Colonic mucosa (tissue), 4 donors: ENCODE measurements around the gene TRNT1. TPM values are rescaled to one million over a fixed set of nuclear protein-coding genes. Genes with fewer than 3 reads are reported as not detected.

Experiments used
- DNase-seq: peaks from one replicate; pipeline ENCODE4 v3.0.0-alpha.2; 2020
- H3K27ac ChIP-seq: fragments of 200-600 bp; one replicate; pipeline ENCODE4 v1.8.0; 2021
- H3K27me3 ChIP-seq: fragments of 200-600 bp; one replicate; pipeline ENCODE4 v1.8.0; 2021
- H3K36me3 ChIP-seq: fragments of 200-600 bp; one replicate; pipeline ENCODE4 v1.8.0; 2021
- H3K4me1 ChIP-seq: fragments of 200-600 bp; one replicate; pipeline ENCODE4 v1.8.0; 2021; ENCODE audit warnings: mild to moderate bottlenecking
- H3K4me3 ChIP-seq: fragments of 200-600 bp; one replicate; pipeline ENCODE4 v1.8.0; 2021
- H3K9ac ChIP-seq, 2 donors: one replicate each; pipeline ENCODE4 v1.7.0; 2013; ENCODE audit warnings: control low read depth in 2 of 2, low read depth in 2 of 2, low read length in 2 of 2
- H3K9me3 ChIP-seq: fragments of 200-600 bp; one replicate; pipeline ENCODE4 v1.8.0; 2021
- intact Hi-C: fragments of 100-400 bp; cut with DNase I; formaldehyde crosslinking; loops from one replicate; pipeline ENCODE4 v1.14.1; 2022
- total RNA-seq, 2 donors: library from RNA; stranded (reverse); fragmentation: NEBNext Ultra II Directional in 1 of 2; extraction: Animal tissue kit (Norgen Biotek cat#: 25700) in 1 of 2; gene quantifications; one replicate each; pipeline ENCODE4 v1.2.1, GENCODE V29; 2021
- TF ChIP-seq, protein P1 (sequence below): fragments of 200-600 bp; IDR thresholded peaks from one replicate; pipeline ENCODE4 v1.8.0; 2022; ENCODE audit warnings: antibody characterized with exemption, mild to moderate bottlenecking
- donor health status: healthy.
- donor health status: DM: no; HTN: no; CAD: no.
- donor health status: DM: no; HTN: no; CAD: no.

TRNT1 gene
- total RNA-seq, 2 donors from 2014 or later, result 15.7 to 26.8 TPM

DNA sequence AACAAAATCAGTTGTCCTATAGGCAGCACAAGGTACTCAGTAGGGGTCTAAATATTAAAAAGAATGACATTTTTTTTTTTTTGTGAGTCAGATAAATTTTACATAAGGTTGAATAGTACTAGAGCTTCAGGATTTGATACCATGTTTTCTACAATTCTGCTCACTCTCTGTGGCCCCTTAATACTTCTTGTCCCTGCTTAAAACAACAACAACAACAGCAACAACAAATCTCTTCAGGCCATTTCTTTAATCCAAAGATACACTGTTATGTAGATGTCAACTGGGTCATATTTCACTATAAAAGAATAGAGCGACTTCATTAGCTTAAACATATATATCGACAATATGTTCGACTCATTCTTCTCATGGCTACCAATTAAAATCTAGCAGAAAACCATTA lies 19.6 kb upstream of the TRNT1 start:
- H3K27me3 ChIP-seq, result no peaks in the 10 kb centered on the region
- H3K4me3 ChIP-seq, result no peak overlapping the region
- DNase-seq, result no peak
- H3K9ac ChIP-seq, result no peak overlapping the region
- no peaks in the 10 kb centered on the region for H3K4me1 ChIP-seq
- H3K27ac ChIP-seq, result no peak overlapping the region
- no peaks in the 10 kb centered on the region for H3K9me3 ChIP-seq
- TF ChIP-seq, protein P1, sequence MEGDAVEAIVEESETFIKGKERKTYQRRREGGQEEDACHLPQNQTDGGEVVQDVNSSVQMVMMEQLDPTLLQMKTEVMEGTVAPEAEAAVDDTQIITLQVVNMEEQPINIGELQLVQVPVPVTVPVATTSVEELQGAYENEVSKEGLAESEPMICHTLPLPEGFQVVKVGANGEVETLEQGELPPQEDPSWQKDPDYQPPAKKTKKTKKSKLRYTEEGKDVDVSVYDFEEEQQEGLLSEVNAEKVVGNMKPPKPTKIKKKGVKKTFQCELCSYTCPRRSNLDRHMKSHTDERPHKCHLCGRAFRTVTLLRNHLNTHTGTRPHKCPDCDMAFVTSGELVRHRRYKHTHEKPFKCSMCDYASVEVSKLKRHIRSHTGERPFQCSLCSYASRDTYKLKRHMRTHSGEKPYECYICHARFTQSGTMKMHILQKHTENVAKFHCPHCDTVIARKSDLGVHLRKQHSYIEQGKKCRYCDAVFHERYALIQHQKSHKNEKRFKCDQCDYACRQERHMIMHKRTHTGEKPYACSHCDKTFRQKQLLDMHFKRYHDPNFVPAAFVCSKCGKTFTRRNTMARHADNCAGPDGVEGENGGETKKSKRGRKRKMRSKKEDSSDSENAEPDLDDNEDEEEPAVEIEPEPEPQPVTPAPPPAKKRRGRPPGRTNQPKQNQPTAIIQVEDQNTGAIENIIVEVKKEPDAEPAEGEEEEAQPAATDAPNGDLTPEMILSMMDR, result no peak
- intact Hi-C loops, result no loop called here
- H3K36me3 ChIP-seq, result no peaks in the 10 kb centered on the region

DNA sequence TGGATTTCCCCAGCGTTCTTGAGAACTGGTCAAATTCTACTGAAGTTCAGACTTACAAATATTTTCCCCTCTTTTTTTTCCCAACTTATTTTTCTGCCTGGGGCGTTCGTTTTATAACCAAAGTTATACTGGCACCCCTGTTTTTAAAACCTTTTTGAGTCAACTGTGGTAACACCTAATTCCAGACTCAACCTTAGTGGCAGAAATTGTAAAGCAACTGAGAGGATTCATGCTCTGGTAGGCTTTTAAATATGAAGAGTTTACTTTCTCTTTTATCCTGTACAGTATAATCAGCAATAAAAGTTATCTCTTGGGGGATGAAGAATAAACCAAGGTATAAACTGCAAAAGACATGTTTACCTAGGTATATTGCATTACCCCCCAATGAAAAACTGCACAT lies 18.9 kb upstream of the TRNT1 start:
- Histone ChIP-seq H3K9ac (no peak overlapping the region), H3K4me1 (no peaks in the 10 kb centered on the region), H3K27ac (no peak overlapping the region), H3K36me3 (no peaks in the 10 kb centered on the region), H3K9me3 (no peaks in the 10 kb centered on the region), H3K4me3 (no peak overlapping the region), H3K27me3 (no peaks in the 10 kb centered on the region)
- no peak for DNase-seq
- TF ChIP-seq, protein P1, result no peak
- intact Hi-C loops, result no loop called here

DNA sequence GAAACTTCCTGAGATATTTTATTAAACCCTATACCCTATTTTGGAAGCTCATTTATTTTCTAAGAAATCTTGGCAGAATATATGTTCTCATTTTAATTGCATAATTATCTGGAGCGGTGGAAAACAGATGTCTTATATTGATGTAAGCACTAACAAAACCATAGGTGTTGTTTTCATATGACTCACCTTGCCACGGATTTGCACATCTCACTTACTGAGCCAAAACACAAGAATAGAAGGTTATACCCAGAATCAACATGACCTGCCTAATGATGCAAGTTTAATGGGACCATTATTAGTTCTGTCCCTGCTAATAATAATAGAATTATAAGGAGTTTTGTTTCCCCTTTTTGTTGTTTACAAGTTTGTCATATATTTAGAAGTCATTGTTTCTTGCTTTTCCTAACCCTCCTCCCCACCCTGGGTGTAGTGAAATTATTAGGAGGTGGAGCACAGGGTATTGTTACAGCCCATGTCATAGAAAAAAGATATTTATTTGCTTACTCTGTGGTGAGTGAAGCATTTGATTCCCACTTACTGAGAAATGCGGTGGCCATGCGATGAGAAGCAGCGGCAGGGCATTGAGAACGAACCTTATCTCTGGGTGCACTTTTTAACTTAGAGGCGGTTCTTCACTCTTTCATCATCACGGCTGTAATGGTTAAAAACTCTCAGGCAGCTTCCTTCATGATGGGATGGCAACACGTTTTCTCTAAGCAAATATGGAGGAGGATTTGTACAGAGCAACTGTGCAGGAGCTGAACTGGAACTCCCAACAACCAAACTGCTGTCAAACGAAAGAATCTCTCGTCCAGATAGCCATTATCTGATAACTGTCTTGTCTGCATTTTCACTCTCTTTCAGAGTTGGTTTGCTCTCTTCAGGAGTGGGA lies 17.1 kb upstream of the TRNT1 start:
- Histone ChIP-seq H3K9ac (no peak overlapping the region), H3K4me1 (no peaks in the 10 kb centered on the region), H3K27me3 (no peaks in the 10 kb centered on the region), H3K27ac (no peak overlapping the region), H3K9me3 (no peaks in the 10 kb centered on the region), H3K4me3 (no peak overlapping the region), H3K36me3 (no peaks in the 10 kb centered on the region)
- intact Hi-C loops, result no loop called here
- no peak for DNase-seq
- TF ChIP-seq, protein P1, result no peak

DNA sequence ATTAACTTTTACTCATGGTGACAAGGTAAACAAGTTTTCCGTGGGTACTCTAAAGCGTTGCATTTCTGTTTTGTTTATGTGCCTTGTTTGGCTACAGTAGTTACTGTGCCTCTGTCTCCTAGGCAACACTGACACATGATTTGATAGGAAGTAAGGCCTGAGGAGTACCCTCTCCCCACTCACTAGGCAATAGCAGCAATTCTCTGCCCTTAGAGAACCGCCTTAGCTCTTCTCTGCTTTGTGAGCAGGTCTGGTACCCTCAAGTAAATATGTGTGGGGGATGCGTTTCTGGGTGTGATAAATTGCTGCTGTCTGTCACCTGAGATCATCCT lies 16.5 kb upstream of the TRNT1 start, which contains the start of gene IL5RA:
Gene IL5RA, minus strand, starts transcription at position 76 of the 332 bp plus-strand sequence. CDS start 5,390 bp downstream, outside the sequence.
- H3K4me3 ChIP-seq, result no peak within 1 kb of the TSS

DNA sequence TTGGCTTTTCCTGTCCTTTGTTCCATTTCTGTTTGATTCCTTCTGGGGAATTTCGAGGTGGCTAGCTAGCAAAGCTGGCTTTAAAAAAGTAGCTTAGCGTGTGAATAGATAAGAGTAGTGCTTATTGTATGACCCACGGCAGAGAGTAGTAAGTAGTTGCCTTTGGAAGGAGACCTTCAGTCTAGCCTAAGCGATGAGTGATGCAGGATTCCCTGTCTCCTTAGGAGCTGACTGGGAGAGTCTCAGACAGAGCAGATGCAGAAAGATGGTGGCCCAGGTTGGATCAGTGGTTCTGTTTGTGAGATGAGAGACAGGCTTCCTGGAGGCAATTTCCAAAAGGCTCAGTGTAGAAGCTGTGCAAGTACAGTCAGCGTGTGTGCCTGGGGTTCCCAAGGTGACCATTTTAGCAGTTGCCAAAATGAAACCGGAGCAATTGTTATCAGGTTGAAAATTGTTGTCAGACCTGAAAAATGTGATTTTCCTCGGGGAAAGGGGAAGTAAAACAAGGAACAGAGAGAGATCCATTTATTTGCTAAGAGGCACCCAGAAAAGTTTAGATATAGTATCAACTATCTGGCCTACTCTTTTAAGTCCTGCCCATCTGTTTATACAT lies 15.9 kb upstream of the TRNT1 start:
- no peaks in the 10 kb centered on the region for H3K4me1 ChIP-seq
- no peak for DNase-seq
- no peaks in the 10 kb centered on the region for H3K36me3 ChIP-seq
- H3K4me3 ChIP-seq, result no peak overlapping the region
- H3K9ac ChIP-seq, result no peak overlapping the region
- no peaks in the 10 kb centered on the region for H3K9me3 ChIP-seq
- TF ChIP-seq, protein P1, result no peak
- H3K27ac ChIP-seq, result no peak overlapping the region
- intact Hi-C loops, result no loop called here
- no peaks in the 10 kb centered on the region for H3K27me3 ChIP-seq

More for the DNA sequence above, 16.5 kb upstream of the TRNT1 start, which contains the start of gene IL5RA:
- Histone ChIP-seq H3K27ac (no peak within 1 kb of the TSS), H3K36me3 (no peaks in the 10 kb centered on the region), H3K27me3 (no peaks in the 10 kb centered on the region), H3K9me3 (no peaks in the 10 kb centered on the region), H3K4me1 (no peaks in the 10 kb centered on the region), H3K9ac (no peak within 1 kb of the TSS)
- TF ChIP-seq, protein P1, result no peak
- intact Hi-C loops, result no loop called here
- DNase-seq, result no peak
